ENCODE measurements around the gene FXYD3.
"Not testable (repeated sequence)": the region's sequence is repeated elsewhere in the genome, so short reads cannot be mapped to it uniquely, and the experiment has no call there.

Gene FXYD3

GRCh38 chr19:35086455-35086854 is 29.2 kb upstream of the FXYD3 start:
- DNase-seq (ENCODE audit: low read depth) = no peak

GRCh38 chr19:35087393-35087792 is 28.2 kb upstream of the FXYD3 start:
- no peak for DNase-seq (ENCODE audit: low read depth)

- DNase-seq (ENCODE audit: low read depth) = no peak
Measured at GRCh38 chr19:35088131-35088913, 27.3 kb upstream of the FXYD3 start.

GRCh38 chr19:35089554-35089953 is 26.1 kb upstream of the FXYD3 start:
- DNase-seq (ENCODE audit: low read depth) = no peak

- DNase-seq (ENCODE audit: low read depth) = no peak
Measured at GRCh38 chr19:35090160-35090505, 25.5 kb upstream of the FXYD3 start.

GRCh38 chr19:35090506-35091214 is 25.0 kb upstream of the FXYD3 start:
- DNase-seq (ENCODE audit: low read depth) = no peak

- DNase-seq (ENCODE audit: low read depth) = no peak
Measured at GRCh38 chr19:35093430-35093829, 22.2 kb upstream of the FXYD3 start.

GRCh38 chr19:35093941-35094647 is 21.5 kb upstream of the FXYD3 start:
- DNase-seq (ENCODE audit: low read depth) = no peak

- no peak for DNase-seq (ENCODE audit: low read depth)
Measured at GRCh38 chr19:35094656-35095055, 21.0 kb upstream of the FXYD3 start.

GRCh38 chr19:35095667-35096368 is 19.8 kb upstream of the FXYD3 start:
- DNase-seq (ENCODE audit: low read depth) = no peak

- DNase-seq (ENCODE audit: low read depth) = no peak
Measured at GRCh38 chr19:35098413-35099049, 17.1 kb upstream of the FXYD3 start.

- DNase-seq (ENCODE audit: low read depth) = no peak
Measured at GRCh38 chr19:35099155-35099896, 16.3 kb upstream of the FXYD3 start.

- DNase-seq (ENCODE audit: low read depth) = no peak
Measured at GRCh38 chr19:35099897-35100275, 15.7 kb upstream of the FXYD3 start.

GRCh38 chr19:35100588-35101533 is 14.8 kb upstream of the FXYD3 start:
- DNase-seq (ENCODE audit: low read depth) = no peak

- not testable (repeated sequence) for DNase-seq (ENCODE audit: low read depth)
Measured at GRCh38 chr19:35101949-35102348, 13.7 kb upstream of the FXYD3 start.

GRCh38 chr19:35103614-35104013 is 12.0 kb upstream of the FXYD3 start:
- not testable (repeated sequence) for DNase-seq (ENCODE audit: low read depth)

- DNase-seq (ENCODE audit: low read depth) = no peak
Measured at GRCh38 chr19:35104361-35104760, 11.3 kb upstream of the FXYD3 start.

GRCh38 chr19:35105047-35105410 is 10.6 kb upstream of the FXYD3 start:
- DNase-seq (ENCODE audit: low read depth) = no peak

- DNase-seq (ENCODE audit: low read depth) = no peak
Measured at GRCh38 chr19:35105411-35106290, 10.0 kb upstream of the FXYD3 start.
